K562 (cell line): ENCODE measurements around the gene TMEM87A. TPM values are rescaled to one million over a fixed set of nuclear protein-coding genes. Genes with fewer than 3 reads are reported as not detected.

Source experiments
- ATAC-seq: fragments of 200-7000 bp; cut with Tn5 transposase; 3 replicates; pipeline ENCODE4 v1.9.1; 2020; ENCODE audit warnings: moderate library complexity
- BruUV-seq: library from RNA; stranded (reverse); fragments of 400-500 nt; replicated peaks from 2 replicates; lab custom pipeline; 2021; lab: Mats Ljungman, UMichigan
- CTCF ChIA-PET: fragments of 300-600 bp; formaldehyde crosslinking; extraction: SDS; loops from one replicate; lab custom pipeline; 2021; ENCODE audit warnings: low intra/inter-chr PET ratio; lab: Yijun Ruan, JAX
- POLR2A ChIA-PET: fragments of 300-600, 350-650 bp; sonication (Branson Sonifier 250); formaldehyde crosslinking; extraction: SDS; loops from one replicate; lab custom pipeline; 2021; ENCODE audit warnings: antibody characterized with exemption, inconsistent platforms; lab: Yijun Ruan, JAX
- DNase-seq, 4 experiments: peaks; one replicate each; pipeline versions ENCODE4 v3.0.0 to v3.0.0-alpha.2; 2011 to 2018; ENCODE audit warnings: low spot score in 3 of 4, mixed read lengths in 3 of 4; ENCODE audit errors: extremely low read depth in 1 of 4
- FAIRE-seq: peaks from 2 replicates; lab custom pipeline; 2011; peaks lifted over from hg19 to GRCh38; lab: Jason Lieb, UNC
- H2AFZ ChIP-seq: 2 replicates; pipeline ENCODE4 v1.6.0; 2011; ENCODE audit warnings: low read depth, low read length, control low read depth, inconsistent platforms
- H3K27ac ChIP-seq: fragments of 200-600 bp; 3 replicates; pipeline ENCODE4 v1.8.0; 2011; ENCODE audit warnings: low read depth, mild to moderate bottlenecking, control low read depth, inconsistent platforms, low read length, moderate library complexity, mixed read lengths; ENCODE audit errors: extremely low read depth
- H3K27me3 ChIP-seq, 2 experiments: fragments of 300-600 bp in 1 of 2; 2 replicates in 1 of 2; 3 replicates in 1 of 2; pipeline versions ENCODE4 v1.6.0 to v1.8.0; 2011; ENCODE audit warnings: inconsistent platforms in 2 of 2, low read length in 2 of 2, mild to moderate bottlenecking in 1 of 2, mixed read lengths in 1 of 2, moderate library complexity in 1 of 2; ENCODE audit not compliant: control insufficient read depth in 2 of 2, insufficient read depth in 2 of 2
- H3K36me3 ChIP-seq: fragments of 300-600 bp; 3 replicates; pipeline ENCODE4 v1.8.0; 2011; ENCODE audit warnings: mild to moderate bottlenecking, low read length, inconsistent platforms; ENCODE audit not compliant: control insufficient read depth, insufficient read depth
- H3K4me1 ChIP-seq, 2 experiments: fragments of 200-600 bp in 1 of 2; replicated peaks in 1 of 2; 2 replicates in 1 of 2; 3 replicates in 1 of 2; pipeline versions ENCODE4 v1.5.1 to v1.8.0; 2011; ENCODE audit warnings: inconsistent platforms in 2 of 2, low read length in 2 of 2, mild to moderate bottlenecking in 1 of 2, mixed read lengths in 1 of 2, moderate library complexity in 1 of 2; ENCODE audit not compliant: control insufficient read depth in 2 of 2, insufficient read depth in 2 of 2
- H3K4me2 ChIP-seq: 2 replicates; pipeline ENCODE4 v1.6.1; 2011; ENCODE audit warnings: low read length, control low read depth, inconsistent platforms, mixed read lengths; ENCODE audit not compliant: insufficient read depth
- H3K4me3 ChIP-seq: fragments of 200-600 bp; sonication (generic), shearing (Covaris generic); 2 replicates; pipeline ENCODE4 v1.5.1; 2016; ENCODE audit warnings: control low read depth, inconsistent platforms
- H3K79me2 ChIP-seq: fragments of 200-600 bp; 3 replicates; pipeline ENCODE4 v1.8.0; 2011; ENCODE audit warnings: low read length, inconsistent platforms; ENCODE audit not compliant: control insufficient read depth, insufficient read depth
- H3K9ac ChIP-seq, 2 experiments: 2 replicates each; pipeline versions ENCODE4 v1.6.0 to v1.6.1; 2011; ENCODE audit warnings: low read depth in 2 of 2, low read length in 2 of 2, control low read depth in 1 of 2, inconsistent platforms in 1 of 2, mild to moderate bottlenecking in 1 of 2, mixed read lengths in 1 of 2; ENCODE audit not compliant: insufficient read depth in 1 of 2
- H3K9me1 ChIP-seq: one replicate; pipeline ENCODE4 v1.6.0; 2011; ENCODE audit warnings: inconsistent platforms, mild to moderate bottlenecking, low read length, moderate library complexity; ENCODE audit not compliant: control insufficient read depth, insufficient read depth
- H3K9me3 ChIP-seq: replicated peaks from 2 replicates; pipeline ENCODE4 v1.5.1; 2011; ENCODE audit warnings: low read depth, low read length, inconsistent platforms; ENCODE audit not compliant: control insufficient read depth, insufficient read depth
- H4K20me1 ChIP-seq: replicated peaks from 2 replicates; pipeline ENCODE4 v1.6.1; 2011; ENCODE audit warnings: low read length, inconsistent platforms, mixed read lengths; ENCODE audit not compliant: control insufficient read depth, insufficient read depth
- EWSR1 ChIP-seq: fragments of 450-650 bp; IDR thresholded peaks from 2 replicates; pipeline ENCODE4 v1.6.1; 2018; ENCODE audit warnings: borderline replicate concordance, mild to moderate bottlenecking, low read depth, moderate library complexity; ENCODE audit not compliant: partially characterized antibody
- MED1 ChIP-seq: sonication (generic); formaldehyde crosslinking; IDR thresholded peaks from 2 replicates; pipeline ENCODE4 v1.8.1; 2023; ENCODE audit warnings: missing genetic modification reagents, borderline replicate concordance
- NR2F6 ChIP-seq: fragments of 450-650 bp; formaldehyde crosslinking; IDR thresholded peaks from 2 replicates; pipeline ENCODE4 v1.4.0; 2020; ENCODE audit warnings: mild to moderate bottlenecking
- PCBP1 ChIP-seq: fragments of 200-400 bp; formaldehyde crosslinking; IDR thresholded peaks from 2 replicates; pipeline ENCODE4 v1.6.1; 2018; ENCODE audit warnings: mild to moderate bottlenecking, low read depth, low read length; ENCODE audit not compliant: poor library complexity, severe bottlenecking
- RBM25 ChIP-seq: fragments of 200-400 bp; formaldehyde crosslinking; IDR thresholded peaks from 2 replicates; pipeline ENCODE4 v1.6.1; 2018; ENCODE audit warnings: low read length, low read depth, moderate library complexity; ENCODE audit not compliant: severe bottlenecking
- SIN3A ChIP-seq, 2 experiments: fragments of 150-350 bp in 1 of 2; IDR thresholded peaks; 2 replicates each; pipeline ENCODE4 v1.6.1; 2011 to 2016; ENCODE audit warnings: borderline replicate concordance in 2 of 2, low read depth in 2 of 2, low read length in 2 of 2, mild to moderate bottlenecking in 2 of 2, moderate library complexity in 2 of 2; ENCODE audit not compliant: control insufficient read depth in 1 of 2
- ZNF121 ChIP-seq: sonication (generic); formaldehyde crosslinking; conservative IDR thresholded peaks from 2 replicates; pipeline ENCODE4 v1.8.0; 2022; ENCODE audit warnings: missing genetic modification reagents
- ZNF79 ChIP-seq: fragments of 250-450 bp; sonication (Bioruptor Pico); IDR thresholded peaks from 2 replicates; pipeline ENCODE4 v1.4.0; 2020; ENCODE audit warnings: low read depth, mild to moderate bottlenecking, moderate library complexity
- WGBS: fragments of 100-300 bp; shearing (Covaris generic); methylation state at CpG from one replicate; pipeline ENCODE4 v1.1.6; 2016; ENCODE audit warnings: low coverage, mixed read lengths; ENCODE audit not compliant: insufficient coverage; ENCODE audit errors: missing lambda C conversion rate; 5-methylcytosine and 5-hydroxymethylcytosine counted together
- in situ Hi-C: fragments of 300-500 bp; cut with MboI; formaldehyde crosslinking; loops from 4 replicates; pipeline ENCODE4 v1.15.0; 2018; ENCODE audit warnings: inconsistent platforms, mixed read lengths
- intact Hi-C: fragments of 100-400 bp; cut with micrococcal nuclease; formaldehyde crosslinking; loops from 2 replicates; pipeline ENCODE4 v1.14.2; 2022
- polyA plus RNA-seq, 8 experiments: library from polyadenylated mRNA; depleted of rRNA in 4 of 8; stranded (reverse) in 5 of 8; unstranded in 3 of 8; fragments of >200 nt; fragmentation: Nextera tagmentation in 2 of 8; fragmentation: Illumina TruSeq in 1 of 8; extraction: Ambion mirVana in 2 of 8; extraction: Trizol in 1 of 8; gene quantifications; 2 replicates each; pipeline versions ENCODE4 v1.2.1 to v1.2.3, GENCODE V29; 2011 to 2014; ENCODE audit warnings: inconsistent platforms in 1 of 8, missing spikeins in 1 of 8
- total RNA-seq, 7 experiments: library from RNA; depleted of rRNA in 6 of 7; stranded (reverse); fragments of >200 nt in 6 of 7; fragmentation: Illumina TruSeq in 2 of 7; extraction: Trizol in 2 of 7; gene quantifications; 2 replicates each; pipeline versions ENCODE4 v1.2.1 to v1.2.3, GENCODE V29; 2011 to 2021; ENCODE audit warnings: low replicate concordance in 1 of 7
- TF ChIP-seq, protein P1 (sequence below): conservative IDR thresholded peaks from 2 replicates; pipeline ENCODE4 v1.6.1; 2011; ENCODE audit warnings: low read depth, mild to moderate bottlenecking, low read length; ENCODE audit not compliant: control insufficient read depth
- TF ChIP-seq, protein P2 (sequence below): sonication (generic); formaldehyde crosslinking; IDR thresholded peaks from 2 replicates; pipeline ENCODE4 v1.9.0; 2022; ENCODE audit warnings: mild to moderate bottlenecking, missing genetic modification reagents

TMEM87A gene
- total and polyA plus RNA-seq, 9 of the 15 experiments (the other 6 are each of a cell fraction or from before 2014, with no cell fraction given) = 16.6 to 43.3 (median 29.6) TPM

- DNase-seq (no peak), ATAC-seq (no peak), FAIRE-seq (no peak)
- in situ Hi-C loops (no loop called here), intact Hi-C loops (no loop called here)
- 95% methylated on average over 4 of the region's 4 CpGs for WGBS
- no peak overlapping the region for H3K4me2 ChIP-seq
- TF ChIP-seq, protein P1, sequence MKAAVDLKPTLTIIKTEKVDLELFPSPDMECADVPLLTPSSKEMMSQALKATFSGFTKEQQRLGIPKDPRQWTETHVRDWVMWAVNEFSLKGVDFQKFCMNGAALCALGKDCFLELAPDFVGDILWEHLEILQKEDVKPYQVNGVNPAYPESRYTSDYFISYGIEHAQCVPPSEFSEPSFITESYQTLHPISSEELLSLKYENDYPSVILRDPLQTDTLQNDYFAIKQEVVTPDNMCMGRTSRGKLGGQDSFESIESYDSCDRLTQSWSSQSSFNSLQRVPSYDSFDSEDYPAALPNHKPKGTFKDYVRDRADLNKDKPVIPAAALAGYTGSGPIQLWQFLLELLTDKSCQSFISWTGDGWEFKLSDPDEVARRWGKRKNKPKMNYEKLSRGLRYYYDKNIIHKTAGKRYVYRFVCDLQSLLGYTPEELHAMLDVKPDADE = no peak
- no peak for TF ChIP-seq ZNF79 (CRISPR knock-in tag)
- no peak for TF ChIP-seq EWSR1
- no peak for TF ChIP-seq ZNF121
- no peak for TF ChIP-seq SIN3A (IDR thresholded peaks at IDR 0.05; ENCODE audit: borderline replicate concordance in 2 of 2, control insufficient read depth in 1 of 2, low read depth in 2 of 2, low read length in 2 of 2)
- TF ChIP-seq RBM25 = no peak
- no peak for TF ChIP-seq NR2F6 (CRISPR knock-in tag)
- TF ChIP-seq PCBP1 = no peak
- no peak for TF ChIP-seq MED1 (CRISPR knock-in tag)
- TF ChIP-seq, protein P2, sequence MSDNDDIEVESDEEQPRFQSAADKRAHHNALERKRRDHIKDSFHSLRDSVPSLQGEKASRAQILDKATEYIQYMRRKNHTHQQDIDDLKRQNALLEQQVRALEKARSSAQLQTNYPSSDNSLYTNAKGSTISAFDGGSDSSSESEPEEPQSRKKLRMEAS (CRISPR knock-in tag) = no peak
- ChIA-PET CTCF (no interaction called here), POLR2A (no interaction called here)
- H3K27me3 ChIP-seq = no peaks in the 10 kb centered on the region
- H3K9ac ChIP-seq = no peak overlapping the region
- no peak overlapping the region for H2AFZ ChIP-seq
- no peak overlapping the region for H3K27ac ChIP-seq
- H3K4me3 ChIP-seq = no peak overlapping the region
- H4K20me1 ChIP-seq = no peaks in the 10 kb centered on the region
- no peaks in the 10 kb centered on the region for H3K36me3 ChIP-seq
- BruUV-seq = no TSS peak
- no peaks in the 10 kb centered on the region for H3K9me1 ChIP-seq
- H3K9me3 ChIP-seq = no peaks in the 10 kb centered on the region; the same call in 1 of the 2 replicates
- no peaks in the 10 kb centered on the region for H3K79me2 ChIP-seq
- H3K4me1 ChIP-seq = peaks cover 0 to 8% of the 10 kb centered on the region in 2 experiments; a peak in 2 of 5 replicates
Measured at GRCh38 chr15:42287931-42288330, 14.7 kb upstream of the TMEM87A start.
